ENCODE measurements around the gene NMRK1. TPM values are rescaled to one million over a fixed set of nuclear protein-coding genes. Genes with fewer than 3 reads are reported as not detected.

The NMRK1 gene
- 10 to 100 TPM; 22.0 to 23.0 TPM for total RNA-seq
- long read RNA-seq, donor 1, transcript NMRK1-201 (9 exons, 1,185 nt): major isoform, 5 of 11 reads
- long read RNA-seq, donor 1, partial matches to known transcripts: 0 of 11 reads
- long read RNA-seq, donor 1, other reads (novel, unspliced or antisense): 5 of 11 reads
- long read RNA-seq, donor 2, transcript NMRK1-201 (9 exons, 1,185 nt): major isoform, 11 of 36 reads
- long read RNA-seq, donor 2, partial matches to known transcripts: 1 of 36 reads
- long read RNA-seq, donor 2, other reads (novel, unspliced or antisense): 15 of 36 reads

DNA sequence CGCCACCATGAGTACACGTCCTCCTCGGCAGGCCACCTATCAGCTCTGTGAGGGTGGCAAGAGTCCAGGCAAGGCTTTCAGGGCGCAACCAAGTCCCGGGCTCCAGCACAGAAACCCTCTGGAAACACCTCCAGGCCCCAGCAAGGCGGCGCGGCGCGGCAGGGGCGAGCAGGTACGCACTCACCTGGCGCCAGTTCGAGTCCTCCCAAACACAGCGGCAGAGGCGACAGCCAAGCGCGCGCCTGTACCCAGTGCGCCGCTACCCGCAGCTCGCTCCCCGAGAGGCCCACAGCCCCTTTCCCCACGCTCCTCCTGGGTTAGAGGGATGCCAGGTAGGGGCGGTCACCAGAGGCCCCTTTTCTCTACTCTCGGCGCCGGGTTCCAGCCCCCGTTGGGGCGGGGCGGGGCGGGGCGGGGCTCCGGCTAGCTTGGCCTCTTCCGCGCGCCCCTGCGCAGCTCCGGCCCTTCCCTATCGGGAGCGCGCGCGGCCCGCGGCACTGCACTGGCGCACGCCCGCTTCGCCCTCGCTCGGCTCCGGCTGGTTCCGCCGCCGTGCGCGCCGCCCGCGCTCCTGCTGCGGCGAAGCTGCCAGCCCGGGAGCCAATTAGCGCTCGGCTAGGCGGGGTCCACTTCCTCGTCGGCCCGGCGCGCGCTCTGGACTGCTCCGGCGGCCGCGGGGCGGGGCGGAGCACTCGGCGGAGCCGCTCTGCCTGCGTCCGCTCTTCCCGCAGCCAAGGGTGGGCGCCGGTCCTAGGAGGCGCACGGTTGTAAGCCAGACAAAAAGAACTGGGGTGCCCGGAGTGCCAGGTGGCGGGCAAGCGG lies at the start of gene NMRK1, which contains the start of gene OSTF1:
NMRK1 (minus strand) TSS at position 332 of the 822 bp plus-strand sequence. CDS start 5,040 bp downstream, outside the sequence.
OSTF1 (plus strand) TSS at position 691 of the 822 bp plus-strand sequence. CDS start 179 bp downstream, outside the sequence.
- intact Hi-C loops (cut with DNase I): loop anchor here in 1 of 2 donors (10.0 kb wide), 1 partner anchor 313 kb away; no protein-coding TSS in a partner anchor
- peak; percentile 99 for DNase-seq (ENCODE audit: low spot score)

- no peak for DNase-seq (ENCODE audit: low spot score)
- intact Hi-C loops (cut with DNase I): no loop called here
Measured at GRCh38 chr9:75134495-75134894, 46.5 kb upstream of the NMRK1 start.

DNA sequence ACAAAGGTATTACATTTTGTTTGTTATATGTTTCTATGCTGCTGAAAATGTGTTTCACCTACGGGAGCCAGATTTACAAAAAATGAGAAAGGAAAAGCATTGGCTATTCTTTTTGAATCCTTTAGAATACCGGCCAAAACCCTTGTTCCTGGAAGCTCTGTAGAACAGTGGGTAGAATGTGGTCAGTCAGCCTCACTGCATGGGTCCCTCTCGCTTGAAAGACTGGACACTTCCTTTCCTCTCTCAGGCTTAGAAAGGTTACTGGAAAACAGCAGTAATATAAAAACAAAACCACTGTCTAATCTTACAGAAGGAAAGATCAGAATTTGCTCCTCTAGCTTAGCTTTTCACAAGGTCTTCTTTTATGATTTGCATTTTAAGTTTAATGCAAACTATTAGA lies 45.4 kb upstream of the NMRK1 start:
- intact Hi-C loops (cut with DNase I): no loop called here
- DNase-seq (ENCODE audit: low spot score): no peak

DNA sequence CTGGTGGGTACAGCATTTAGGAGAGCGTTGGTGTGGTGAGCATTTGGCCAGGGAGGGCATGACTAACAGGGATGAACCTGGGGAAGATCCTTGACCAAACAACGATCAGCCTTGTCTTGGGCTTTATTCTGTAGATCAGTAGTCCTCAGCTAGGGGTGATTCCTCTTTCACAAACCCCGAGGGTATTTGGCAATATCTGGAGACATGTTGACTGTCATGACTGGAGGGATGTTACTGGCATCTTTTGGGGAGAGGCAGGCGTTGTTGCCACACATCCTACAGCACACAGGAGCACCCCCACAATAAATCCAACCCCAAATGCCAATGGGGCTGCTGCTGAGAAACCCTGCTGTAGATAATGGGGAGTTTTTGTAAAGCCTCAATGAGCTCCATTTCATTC lies 44.3 kb upstream of the NMRK1 start:
- DNase-seq (ENCODE audit: low spot score): no peak
- intact Hi-C loops (cut with DNase I): no loop called here

- intact Hi-C loops (cut with DNase I): no loop called here
- DNase-seq (ENCODE audit: low spot score): no peak
Measured at GRCh38 chr9:75131700-75132099, 43.7 kb upstream of the NMRK1 start.

GRCh38 chr9:75130621-75131230 lies 42.8 kb upstream of the NMRK1 start:
- intact Hi-C loops (cut with DNase I): no loop called here
- DNase-seq (ENCODE audit: low spot score): no peak

DNA sequence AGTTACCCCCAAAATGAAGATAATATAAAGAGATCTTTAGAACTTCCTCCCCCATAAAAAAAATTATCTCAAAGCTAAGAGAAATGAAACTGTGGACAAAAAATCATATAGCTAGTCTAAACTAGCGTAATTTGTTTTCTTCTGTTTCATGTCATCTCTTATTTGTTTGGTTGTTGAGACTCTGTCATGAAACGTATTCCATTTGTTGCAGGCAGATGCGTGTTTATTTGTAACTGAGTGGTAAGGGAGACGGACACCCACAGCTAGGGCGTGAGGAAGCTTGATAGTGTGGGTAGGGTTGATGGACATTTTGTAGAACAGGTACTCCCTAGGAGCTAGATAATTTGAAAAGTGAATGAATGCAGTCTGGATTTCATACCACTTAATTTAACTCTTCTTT lies 42.2 kb upstream of the NMRK1 start:
- intact Hi-C loops (cut with DNase I): no loop called here
- no peak for DNase-seq (ENCODE audit: low spot score)

DNA sequence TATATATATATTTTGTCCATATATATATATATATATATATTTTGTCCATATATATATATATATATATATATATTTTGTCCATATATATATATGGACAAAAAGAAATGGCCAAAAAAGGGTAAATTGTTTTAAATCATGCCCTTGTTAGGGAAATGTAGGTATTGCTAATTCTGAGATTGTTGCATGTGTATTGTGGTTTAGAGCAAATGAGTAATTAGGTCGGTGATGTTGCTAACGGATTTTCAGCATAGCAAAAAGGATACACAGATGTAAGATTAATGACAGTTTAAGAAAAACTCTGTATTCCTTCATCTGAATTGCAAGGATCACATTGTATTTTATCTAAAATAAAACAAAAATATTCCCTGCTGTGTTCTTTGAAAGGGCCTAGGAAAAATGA lies 40.6 kb upstream of the NMRK1 start:
- DNase-seq (ENCODE audit: low spot score): no peak
- intact Hi-C loops (cut with DNase I): loop anchor here in 1 of 2 donors (5.0 kb wide), 1 partner anchor 1384 kb away; no protein-coding TSS in a partner anchor

DNA sequence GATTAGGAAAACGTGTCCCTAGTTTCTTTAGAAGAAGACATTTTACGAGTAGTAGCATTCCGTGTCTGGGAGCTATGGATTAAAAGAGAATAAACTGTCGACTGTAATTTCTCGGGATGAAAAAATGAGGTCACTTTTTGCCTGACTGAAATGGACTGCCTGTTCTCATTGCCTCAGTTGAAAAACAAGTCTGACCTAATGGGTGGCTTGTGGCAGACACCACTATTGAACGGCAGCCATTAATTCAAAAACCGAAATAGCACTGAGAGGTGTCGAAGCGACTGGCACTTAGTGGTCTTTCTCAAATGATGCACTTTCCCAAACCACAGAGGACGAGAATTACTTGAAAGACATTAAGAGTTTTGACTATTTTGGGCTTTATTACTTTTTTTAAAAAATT lies 35.7 kb upstream of the NMRK1 start:
- no peak for DNase-seq (ENCODE audit: low spot score)
- intact Hi-C loops (cut with DNase I): no loop called here

DNA sequence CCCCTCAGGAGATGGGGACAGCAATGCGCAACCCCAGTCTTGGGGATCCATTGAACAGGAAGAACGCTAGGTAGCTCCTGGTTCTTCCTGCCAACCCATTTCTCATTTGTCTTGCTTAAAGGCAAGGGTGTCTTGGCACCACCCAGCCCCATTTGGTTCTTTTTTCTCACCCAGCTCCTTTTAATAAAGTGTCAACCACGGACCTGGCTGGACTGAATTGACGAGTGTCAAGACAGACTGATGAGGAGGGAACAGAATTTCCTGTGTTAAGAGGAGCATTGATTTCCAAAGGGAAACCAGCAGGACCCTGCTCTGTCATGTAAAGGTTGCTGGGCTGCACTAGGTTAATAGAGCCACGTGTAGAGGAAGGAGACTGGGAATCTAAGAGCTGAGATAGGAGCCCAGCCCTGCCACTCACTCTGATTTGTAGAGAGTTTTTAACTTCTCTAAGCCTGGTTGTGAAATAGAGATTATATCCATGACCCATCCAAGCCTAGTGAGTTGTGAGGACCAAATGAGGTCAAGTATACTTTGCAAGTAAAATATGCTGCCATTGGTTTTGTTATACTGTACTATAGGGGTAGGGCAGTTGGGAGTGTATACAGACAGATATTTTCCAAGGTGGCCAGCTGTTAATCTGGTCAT lies 34.1 kb upstream of the NMRK1 start:
- intact Hi-C loops (cut with DNase I): no loop called here
- DNase-seq (ENCODE audit: low spot score): no peak

- DNase-seq (ENCODE audit: low spot score): no peak
- intact Hi-C loops (cut with DNase I): no loop called here
Measured at GRCh38 chr9:75120686-75121085, 32.7 kb upstream of the NMRK1 start.

- intact Hi-C loops (cut with DNase I): no loop called here
- DNase-seq (ENCODE audit: low spot score): no peak
Measured at GRCh38 chr9:75117564-75117963, 29.6 kb upstream of the NMRK1 start.

GRCh38 chr9:75116306-75116705 lies 28.4 kb upstream of the NMRK1 start:
- DNase-seq (ENCODE audit: low spot score): no peak
- intact Hi-C loops (cut with DNase I): no loop called here

DNA sequence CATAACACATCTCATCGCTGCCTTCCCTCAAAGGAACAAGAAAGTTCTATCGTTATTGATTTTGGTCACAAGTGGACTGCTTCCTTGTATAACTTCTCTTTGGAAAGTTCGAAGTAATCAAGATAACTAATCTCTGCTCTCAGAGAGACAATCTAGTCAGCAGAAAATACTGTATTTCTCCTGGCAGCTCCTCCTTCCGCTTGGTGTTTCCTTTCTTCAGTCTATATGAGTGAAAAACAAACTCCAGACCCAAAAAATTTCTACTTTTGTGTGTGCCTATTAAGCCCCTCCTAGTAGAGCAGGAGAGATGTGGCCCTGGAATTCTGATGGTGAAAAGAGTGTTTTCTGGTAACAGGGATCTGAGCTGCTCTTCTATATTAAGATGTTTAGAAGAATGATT lies 24.8 kb upstream of the NMRK1 start:
- DNase-seq (ENCODE audit: low spot score): no peak
- intact Hi-C loops (cut with DNase I): no loop called here

- intact Hi-C loops (cut with DNase I): no loop called here
- no peak for DNase-seq (ENCODE audit: low spot score)
Measured at GRCh38 chr9:75111019-75111622, 23.2 kb upstream of the NMRK1 start.

DNA sequence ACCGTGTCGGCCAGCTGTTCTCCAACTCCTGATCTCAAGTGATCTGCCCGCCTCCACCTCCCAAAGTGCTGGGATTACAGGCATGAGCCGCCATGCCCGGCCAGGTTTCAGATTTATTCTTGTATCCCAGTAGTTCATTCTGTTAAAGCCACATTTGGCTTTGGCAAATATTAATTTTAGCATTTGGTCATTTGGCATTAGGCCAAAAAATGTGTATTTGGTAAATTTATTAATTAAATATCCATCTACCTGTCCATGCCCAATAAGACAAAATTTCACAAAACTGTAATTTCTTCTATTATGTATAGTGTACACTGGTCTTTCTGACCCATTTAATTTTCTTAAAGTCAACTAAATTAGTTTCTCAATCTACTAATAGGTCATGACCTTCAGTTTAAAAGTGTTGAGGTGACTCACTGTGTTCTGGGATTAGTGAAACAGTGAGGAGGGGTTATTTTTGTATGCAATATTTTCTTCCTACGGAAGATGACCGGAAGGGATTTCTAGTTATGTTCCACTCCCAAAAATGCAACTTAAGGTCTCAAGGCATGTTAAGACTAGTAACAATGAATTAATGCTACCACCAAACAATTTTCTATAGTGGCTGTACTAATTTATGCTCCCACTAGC lies 21.4 kb upstream of the NMRK1 start:
- intact Hi-C loops (cut with DNase I): no loop called here
- DNase-seq (ENCODE audit: low spot score): no peak

- intact Hi-C loops (cut with DNase I): no loop called here
- peak; percentile 88 for DNase-seq (ENCODE audit: low spot score)
Measured at GRCh38 chr9:75108571-75108970, 20.6 kb upstream of the NMRK1 start.

DNA sequence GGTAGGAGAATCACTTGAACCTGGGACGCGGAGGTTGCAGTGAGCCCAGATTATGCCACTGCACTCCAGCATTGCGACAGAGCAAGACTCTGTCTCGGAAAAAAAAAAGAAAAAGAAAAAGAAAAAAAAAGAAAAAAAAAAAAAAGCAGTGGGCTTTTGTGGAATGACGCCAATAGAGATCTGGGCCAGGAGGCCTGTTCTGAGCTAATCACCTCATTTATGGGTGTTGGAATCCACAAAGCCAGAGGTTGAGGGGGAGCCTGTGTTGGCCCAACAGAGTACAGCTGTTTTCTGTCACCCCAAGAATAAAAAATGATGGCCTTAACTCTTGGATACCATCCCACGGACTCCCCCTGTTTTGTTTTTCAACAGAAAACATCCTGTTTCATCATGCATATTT lies 18.9 kb upstream of the NMRK1 start:
- intact Hi-C loops (cut with DNase I): no loop called here
- DNase-seq (ENCODE audit: low spot score): no peak

GRCh38 chr9:75105841-75106240 lies 17.9 kb upstream of the NMRK1 start:
- intact Hi-C loops (cut with DNase I): no loop called here

More at GRCh38 chr9:75105841-75106240, 17.9 kb upstream of the NMRK1 start:
- DNase-seq (ENCODE audit: low spot score): no peak
